ENCODE data around the gene SCART1.

The SCART1 gene

DNA sequence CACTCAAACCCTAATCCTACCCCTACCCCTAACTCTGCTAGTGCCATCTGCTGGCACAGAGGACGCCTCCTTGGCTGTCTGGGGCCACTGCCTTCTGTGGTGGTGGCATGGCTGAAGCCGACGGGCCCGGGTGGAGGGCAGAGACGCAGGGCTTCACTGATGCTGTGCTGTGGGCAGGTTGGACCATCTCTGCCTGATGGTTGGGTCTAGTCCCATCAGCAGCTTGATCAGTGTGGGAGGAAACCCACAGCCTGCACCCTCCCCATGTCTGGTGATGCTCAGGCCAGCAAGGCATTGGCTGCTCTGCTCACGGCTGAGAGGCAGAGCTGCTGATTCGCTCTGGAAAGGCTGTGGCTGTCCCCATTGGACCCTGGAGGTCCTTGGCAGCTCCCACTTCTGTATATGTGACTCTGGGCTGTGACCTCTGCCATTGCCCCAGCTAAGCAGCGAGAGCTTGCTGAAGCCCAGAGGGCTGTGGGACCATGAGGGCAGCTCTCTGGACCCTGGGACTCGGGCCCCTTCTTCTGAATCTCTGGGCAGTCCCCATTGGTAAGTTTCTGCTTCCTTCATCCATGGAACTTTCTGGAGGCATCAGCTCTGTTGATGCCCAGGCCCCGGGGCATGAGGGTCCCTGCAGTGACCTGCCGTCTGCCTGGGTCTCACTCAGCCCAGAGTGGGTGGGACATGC, at the start of gene SCART1:
SCART1 (plus strand) TSS at position 430 of the 688 bp plus-strand sequence; CDS start at position 483, 53 bp downstream.
- TF ChIP-seq, protein P1, sequence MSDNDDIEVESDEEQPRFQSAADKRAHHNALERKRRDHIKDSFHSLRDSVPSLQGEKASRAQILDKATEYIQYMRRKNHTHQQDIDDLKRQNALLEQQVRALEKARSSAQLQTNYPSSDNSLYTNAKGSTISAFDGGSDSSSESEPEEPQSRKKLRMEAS (IDR thresholded peaks at IDR 0.05), result no peak

DNA sequence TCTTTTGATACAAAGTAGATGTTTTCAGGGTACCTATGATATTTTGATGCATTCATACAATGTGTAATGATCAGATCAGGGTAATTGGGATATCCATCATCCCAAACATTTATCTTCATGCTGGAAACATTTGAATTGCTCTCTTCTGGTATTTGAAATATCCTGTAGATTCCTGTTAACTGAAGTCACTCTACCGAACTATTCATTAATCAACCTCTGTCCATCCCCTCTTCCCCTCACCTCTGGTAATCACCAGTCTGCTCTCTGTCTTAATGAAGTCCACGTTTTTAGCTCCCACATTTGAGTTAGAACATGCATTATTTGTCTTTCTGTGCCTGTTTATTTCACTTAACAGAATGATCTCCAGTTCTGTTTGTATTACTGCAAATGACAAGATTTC, 48.5 kb upstream of the SCART1 start:
- TF ChIP-seq TAF1 (IDR thresholded peaks at IDR 0.05; ENCODE audit: low read depth) (no peak), CEBPB (IDR thresholded peaks at IDR 0.05) (no peak), ZBTB7A (IDR thresholded peaks at IDR 0.05; ENCODE audit: low read depth) (no peak), CREB1 (IDR thresholded peaks at IDR 0.05; ENCODE audit: low read depth) (no peak), TEAD4 (IDR thresholded peaks at IDR 0.05) (no peak), TCF12 (IDR thresholded peaks at IDR 0.05; ENCODE audit: low read depth) (no peak), EGR1 (IDR thresholded peaks at IDR 0.05) (no peak), EP300 (IDR thresholded peaks at IDR 0.05; ENCODE audit: borderline replicate concordance) (no peak), NFIC (IDR thresholded peaks at IDR 0.05) (no peak), YY1 (IDR thresholded peaks at IDR 0.05; ENCODE audit: low read depth) (no peak), FOXM1 (IDR thresholded peaks at IDR 0.05; ENCODE audit: borderline replicate concordance, low read depth) (no peak)
- TF ChIP-seq, protein P2, sequence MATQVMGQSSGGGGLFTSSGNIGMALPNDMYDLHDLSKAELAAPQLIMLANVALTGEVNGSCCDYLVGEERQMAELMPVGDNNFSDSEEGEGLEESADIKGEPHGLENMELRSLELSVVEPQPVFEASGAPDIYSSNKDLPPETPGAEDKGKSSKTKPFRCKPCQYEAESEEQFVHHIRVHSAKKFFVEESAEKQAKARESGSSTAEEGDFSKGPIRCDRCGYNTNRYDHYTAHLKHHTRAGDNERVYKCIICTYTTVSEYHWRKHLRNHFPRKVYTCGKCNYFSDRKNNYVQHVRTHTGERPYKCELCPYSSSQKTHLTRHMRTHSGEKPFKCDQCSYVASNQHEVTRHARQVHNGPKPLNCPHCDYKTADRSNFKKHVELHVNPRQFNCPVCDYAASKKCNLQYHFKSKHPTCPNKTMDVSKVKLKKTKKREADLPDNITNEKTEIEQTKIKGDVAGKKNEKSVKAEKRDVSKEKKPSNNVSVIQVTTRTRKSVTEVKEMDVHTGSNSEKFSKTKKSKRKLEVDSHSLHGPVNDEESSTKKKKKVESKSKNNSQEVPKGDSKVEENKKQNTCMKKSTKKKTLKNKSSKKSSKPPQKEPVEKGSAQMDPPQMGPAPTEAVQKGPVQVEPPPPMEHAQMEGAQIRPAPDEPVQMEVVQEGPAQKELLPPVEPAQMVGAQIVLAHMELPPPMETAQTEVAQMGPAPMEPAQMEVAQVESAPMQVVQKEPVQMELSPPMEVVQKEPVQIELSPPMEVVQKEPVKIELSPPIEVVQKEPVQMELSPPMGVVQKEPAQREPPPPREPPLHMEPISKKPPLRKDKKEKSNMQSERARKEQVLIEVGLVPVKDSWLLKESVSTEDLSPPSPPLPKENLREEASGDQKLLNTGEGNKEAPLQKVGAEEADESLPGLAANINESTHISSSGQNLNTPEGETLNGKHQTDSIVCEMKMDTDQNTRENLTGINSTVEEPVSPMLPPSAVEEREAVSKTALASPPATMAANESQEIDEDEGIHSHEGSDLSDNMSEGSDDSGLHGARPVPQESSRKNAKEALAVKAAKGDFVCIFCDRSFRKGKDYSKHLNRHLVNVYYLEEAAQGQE (IDR thresholded peaks at IDR 0.05; ENCODE audit: low read depth), result no peak
- TF ChIP-seq, protein P1 (IDR thresholded peaks at IDR 0.05), result no peak

DNA sequence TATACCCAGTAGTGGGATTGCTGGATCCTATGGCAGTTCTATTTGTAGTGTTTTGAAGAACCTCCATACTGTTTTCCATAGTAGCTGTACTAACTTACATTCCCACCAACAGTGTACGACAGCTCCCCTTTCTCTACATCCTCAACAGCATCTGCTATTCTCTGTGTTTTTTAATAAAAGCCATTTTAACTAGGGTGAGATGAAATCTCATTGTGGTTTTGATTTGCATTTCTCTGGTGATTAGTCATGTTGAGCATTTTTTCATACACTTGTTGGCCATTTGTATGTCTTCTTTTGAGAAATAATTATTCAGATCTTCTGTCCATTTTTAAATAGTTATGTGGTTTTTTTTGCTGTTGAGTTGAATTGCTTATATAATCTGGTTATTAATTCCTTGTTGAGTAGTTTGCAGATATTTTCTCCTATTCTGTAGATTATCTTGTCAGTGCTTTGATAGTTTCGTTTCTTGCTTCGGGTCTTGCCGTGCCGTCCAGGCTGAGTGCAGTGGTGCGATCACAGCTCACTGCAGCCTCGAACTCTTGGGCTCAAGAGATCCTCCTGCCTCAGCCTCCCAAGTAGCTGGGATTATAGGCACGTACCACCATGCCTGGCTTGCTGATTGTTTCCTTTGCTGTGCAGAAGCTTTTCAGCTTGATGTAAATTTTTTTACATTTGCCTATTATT, 47.8 kb upstream of the SCART1 start:
- TF ChIP-seq TAF1 (IDR thresholded peaks at IDR 0.05; ENCODE audit: low read depth) (no peak), CEBPB (IDR thresholded peaks at IDR 0.05) (no peak)

DNA sequence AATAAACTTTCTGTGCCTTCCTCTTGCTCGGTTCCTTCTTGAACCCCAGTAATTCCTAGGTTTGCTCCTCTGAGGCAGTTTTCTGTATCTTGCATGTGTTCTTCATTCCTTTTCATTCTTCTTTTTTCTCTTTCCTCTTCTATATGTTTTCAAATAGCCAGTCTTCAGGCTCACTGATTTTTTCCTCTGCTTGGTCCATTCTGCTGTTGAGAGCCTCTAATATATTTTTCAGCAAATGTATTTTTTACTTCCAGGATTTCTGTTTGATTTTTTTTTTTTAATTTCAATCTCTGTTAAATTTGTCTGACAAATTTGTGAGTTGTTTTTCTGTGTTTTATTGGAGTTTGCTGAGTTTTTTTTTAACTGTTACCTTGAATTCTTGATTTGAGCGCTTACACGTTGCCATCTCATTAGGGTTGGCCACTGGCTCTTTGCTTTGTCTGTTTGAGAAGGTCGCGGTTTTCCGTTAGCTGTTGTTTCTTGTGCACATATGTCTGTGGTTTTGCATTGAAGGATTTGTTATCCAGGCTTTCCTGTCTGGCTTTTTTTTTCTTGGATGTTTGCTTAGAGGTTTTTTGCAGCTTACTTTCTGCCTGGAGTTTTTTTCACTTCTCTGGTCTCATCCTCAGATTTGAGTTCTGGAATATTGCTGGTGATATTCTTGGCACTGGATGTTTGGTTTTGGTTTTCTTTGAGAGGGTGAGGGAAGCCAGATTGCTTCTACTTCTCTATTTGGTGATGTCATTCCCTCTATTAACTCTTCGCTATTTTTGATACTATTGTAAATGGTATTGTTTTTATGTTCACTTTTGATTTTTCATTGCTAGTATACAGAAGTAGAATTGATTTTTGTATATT, 42.0 kb upstream of the SCART1 start:
- no peak for TF ChIP-seq CEBPB (IDR thresholded peaks at IDR 0.05)
- TF ChIP-seq TEAD4 (IDR thresholded peaks at IDR 0.05), result no peak
- TF ChIP-seq EP300 (IDR thresholded peaks at IDR 0.05; ENCODE audit: borderline replicate concordance), result no peak
- no peak for TF ChIP-seq YY1 (IDR thresholded peaks at IDR 0.05; ENCODE audit: low read depth)
- TF ChIP-seq TCF12 (IDR thresholded peaks at IDR 0.05; ENCODE audit: low read depth), result no peak
- TF ChIP-seq NFIC (IDR thresholded peaks at IDR 0.05), result no peak
- TF ChIP-seq, protein P1 (IDR thresholded peaks at IDR 0.05), result no peak
- TF ChIP-seq, protein P3, sequence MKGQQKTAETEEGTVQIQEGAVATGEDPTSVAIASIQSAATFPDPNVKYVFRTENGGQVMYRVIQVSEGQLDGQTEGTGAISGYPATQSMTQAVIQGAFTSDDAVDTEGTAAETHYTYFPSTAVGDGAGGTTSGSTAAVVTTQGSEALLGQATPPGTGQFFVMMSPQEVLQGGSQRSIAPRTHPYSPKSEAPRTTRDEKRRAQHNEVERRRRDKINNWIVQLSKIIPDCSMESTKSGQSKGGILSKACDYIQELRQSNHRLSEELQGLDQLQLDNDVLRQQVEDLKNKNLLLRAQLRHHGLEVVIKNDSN (IDR thresholded peaks at IDR 0.05), result no peak
- no peak for TF ChIP-seq RAD21 (IDR thresholded peaks at IDR 0.05; ENCODE audit: low read depth)

DNA sequence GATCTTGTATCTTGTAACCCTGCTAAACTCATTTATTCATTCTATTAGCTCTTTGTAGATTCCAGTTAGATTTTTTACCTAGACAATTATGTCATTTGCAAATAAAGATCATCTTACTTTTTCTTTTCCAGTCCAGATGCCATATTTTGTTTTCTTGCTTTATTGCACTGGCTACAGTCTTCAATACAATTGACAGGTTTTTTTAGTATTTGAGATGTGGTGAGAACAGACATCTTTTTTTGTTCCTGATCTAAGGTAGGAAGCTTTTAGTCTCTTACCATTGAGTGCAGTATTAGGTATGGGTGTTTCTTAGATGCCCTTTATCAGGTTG, 41.4 kb upstream of the SCART1 start:
- TF ChIP-seq EP300 (IDR thresholded peaks at IDR 0.05; ENCODE audit: borderline replicate concordance) (no peak), CREB1 (IDR thresholded peaks at IDR 0.05; ENCODE audit: low read depth) (no peak), NFIC (IDR thresholded peaks at IDR 0.05) (no peak), TEAD4 (IDR thresholded peaks at IDR 0.05) (no peak), FOXM1 (IDR thresholded peaks at IDR 0.05; ENCODE audit: borderline replicate concordance, low read depth) (no peak), YY1 (IDR thresholded peaks at IDR 0.05; ENCODE audit: low read depth) (no peak), TAF1 (IDR thresholded peaks at IDR 0.05; ENCODE audit: low read depth) (no peak), ZBTB7A (IDR thresholded peaks at IDR 0.05; ENCODE audit: low read depth) (no peak), RAD21 (IDR thresholded peaks at IDR 0.05; ENCODE audit: low read depth) (no peak), CEBPB (IDR thresholded peaks at IDR 0.05) (no peak), EGR1 (IDR thresholded peaks at IDR 0.05) (no peak)
- TF ChIP-seq, protein P2 (IDR thresholded peaks at IDR 0.05; ENCODE audit: low read depth), result no peak
- TF ChIP-seq, protein P1 (IDR thresholded peaks at IDR 0.05), result no peak
- TF ChIP-seq, protein P3 (IDR thresholded peaks at IDR 0.05), result no peak
